PC-9 (cell line): Measurements from ENCODE around the gene TLE3. TPM values are rescaled to one million over a fixed set of nuclear protein-coding genes. Genes with fewer than 3 reads are reported as not detected.

Source experiments
- BruUV-seq: library from RNA; stranded (reverse); fragments of 400-500 nt; replicated peaks from 2 replicates; lab custom pipeline; 2021; lab: Mats Ljungman, UMichigan
- CTCF ChIA-PET: fragments of 300-600 bp; sonication (Branson Sonifier 250); formaldehyde crosslinking; loops from one replicate; lab custom pipeline; 2022; ENCODE audit warnings: antibody characterized with exemption; lab: Charles Lee
- POLR2A ChIA-PET: fragments of 300-600 bp; sonication (Branson Sonifier 250); formaldehyde crosslinking; loops from one replicate; lab custom pipeline; 2022; ENCODE audit warnings: antibody characterized with exemption; ENCODE audit not compliant: unreplicated experiment; lab: Charles Lee
- DNase-seq, 2 experiments: peaks; one replicate each; pipeline versions ENCODE4 v3.0.0 to v3.0.0-alpha.2; 2015 to 2022; ENCODE audit warnings: mixed read lengths in 1 of 2
- H2AFZ ChIP-seq: fragments of 200-600 bp; sonication (generic); 2 replicates; pipeline ENCODE4 v1.8.1; 2017; ENCODE audit warnings: antibody characterized with exemption
- H3F3A ChIP-seq: fragments of 200-600 bp; sonication (generic); 2 replicates; pipeline ENCODE4 v1.8.1; 2017; ENCODE audit warnings: antibody characterized with exemption, mild to moderate bottlenecking, low read depth; ENCODE audit not compliant: insufficient read depth
- H3K27ac ChIP-seq: fragments of 200-600 bp; sonication (generic); 2 replicates; pipeline ENCODE4 v1.6.1; 2016; ENCODE audit warnings: mixed run types
- H3K27me3 ChIP-seq: fragments of 200-600 bp; sonication (generic); 2 replicates; pipeline ENCODE4 v1.6.1; 2016; ENCODE audit warnings: low read depth, mixed run types; ENCODE audit not compliant: insufficient read depth
- H3K36me3 ChIP-seq: fragments of 200-600 bp; sonication (generic); 2 replicates; pipeline ENCODE4 v1.6.1; 2016; ENCODE audit warnings: low read depth, mixed run types
- H3K4me1 ChIP-seq: fragments of 200-600 bp; sonication (generic); replicated peaks from 2 replicates; pipeline ENCODE4 v1.6.1; 2016; ENCODE audit warnings: mixed run types; ENCODE audit not compliant: insufficient read depth
- H3K4me2 ChIP-seq: fragments of 200-600 bp; sonication (generic); 2 replicates; pipeline ENCODE4 v1.6.1; 2017; ENCODE audit warnings: mixed run types
- H3K4me3 ChIP-seq: fragments of 200-600 bp; sonication (generic); 2 replicates; pipeline ENCODE4 v1.6.1; 2016; ENCODE audit warnings: mixed run types
- H3K79me2 ChIP-seq: fragments of 200-600 bp; sonication (generic); 2 replicates; pipeline ENCODE4 v1.6.1; 2017; ENCODE audit warnings: low read depth, mixed run types
- H3K9me2 ChIP-seq: fragments of 200-600 bp; sonication (generic); 2 replicates; pipeline ENCODE4 v1.8.1; 2017; ENCODE audit warnings: mild to moderate bottlenecking; ENCODE audit not compliant: insufficient read depth
- H3K9me3 ChIP-seq: fragments of 200-600 bp; sonication (generic); 2 replicates; pipeline ENCODE4 v1.8.1; 2016; ENCODE audit warnings: low read depth; ENCODE audit not compliant: insufficient read depth
- H4K20me1 ChIP-seq: fragments of 200-600 bp; sonication (generic); 2 replicates; pipeline ENCODE4 v1.8.1; 2017; ENCODE audit not compliant: insufficient read depth
- EZH2 ChIP-seq: fragments of 200-600 bp; sonication (generic); IDR thresholded peaks from 2 replicates; pipeline ENCODE4 v1.8.0; 2017; ENCODE audit warnings: antibody characterized with exemption, low read depth
- intact Hi-C: fragments of 100-400 bp; cut with micrococcal nuclease; formaldehyde crosslinking; loops from one replicate; pipeline ENCODE4 v1.10.0; 2022; ENCODE audit not compliant: unreplicated experiment
- total RNA-seq: library from RNA; stranded (reverse); gene quantifications from 2 replicates; pipeline ENCODE4 v1.2.3, GENCODE V29; 2021
- TF ChIP-seq, protein P1 (sequence below): fragments of 200-600 bp; sonication (generic); conservative IDR thresholded peaks from 2 replicates; pipeline ENCODE4 v1.6.1; 2017; ENCODE audit warnings: mixed run types, antibody characterized with exemption, mild to moderate bottlenecking, moderate library complexity

TLE3 gene
- total RNA-seq, 1 experiment from 2014 or later = 51.3 TPM

DNA sequence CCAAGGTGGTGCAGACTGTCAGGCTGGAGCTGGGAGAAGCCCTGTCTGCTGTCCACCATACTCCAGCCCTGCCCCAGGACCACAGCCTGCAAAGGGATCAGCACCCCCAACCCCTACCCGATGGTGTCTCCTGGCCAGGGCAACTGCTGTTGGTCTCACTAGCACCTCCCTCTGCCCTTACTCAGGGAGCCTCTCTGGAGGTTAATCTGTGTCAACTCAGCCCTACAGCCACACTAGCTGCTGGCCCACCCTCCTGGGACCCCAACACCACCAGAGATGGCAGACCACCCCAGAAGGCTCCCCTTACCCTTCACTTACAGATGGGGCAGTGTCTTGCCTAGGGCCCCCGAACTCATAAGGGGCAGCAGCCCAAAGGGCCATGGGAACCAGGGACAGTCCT, 65.2 kb downstream of the TLE3 start:
- CTCF ChIA-PET = no interaction called here
- no peak overlapping the region for H2AFZ ChIP-seq

DNA sequence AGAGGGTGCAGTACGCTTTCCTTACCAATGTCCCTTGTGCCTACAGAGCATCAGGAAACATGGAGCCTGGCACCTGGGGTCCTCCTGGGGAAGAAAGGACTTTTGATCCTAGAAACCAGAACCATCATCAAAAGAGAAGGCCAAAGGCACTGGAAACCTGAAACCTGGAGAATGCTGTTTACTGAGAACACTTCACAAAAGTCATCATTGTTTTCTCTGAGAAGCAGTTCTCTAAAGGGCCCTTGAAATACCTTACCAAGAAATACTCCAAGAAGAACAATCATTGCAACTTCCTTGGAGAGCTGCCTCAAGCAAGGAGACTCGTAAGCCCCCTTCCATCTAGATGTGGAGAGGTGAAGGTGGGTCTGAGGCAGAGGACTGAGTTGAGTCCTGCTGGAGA, 66.0 kb downstream of the TLE3 start:
- no peak for DNase-seq
- H4K20me1 ChIP-seq = no peaks in the 10 kb centered on the region
- no peak overlapping the region for H3K4me3 ChIP-seq
- H3K79me2 ChIP-seq = no peaks in the 10 kb centered on the region
- no peaks in the 10 kb centered on the region for H3K9me3 ChIP-seq
- H3K36me3 ChIP-seq = no peaks in the 10 kb centered on the region
- no peaks in the 10 kb centered on the region for H3K27me3 ChIP-seq
- H3K9me2 ChIP-seq = no peaks in the 10 kb centered on the region
- BruUV-seq = no TSS peak
- TF ChIP-seq, protein P1, sequence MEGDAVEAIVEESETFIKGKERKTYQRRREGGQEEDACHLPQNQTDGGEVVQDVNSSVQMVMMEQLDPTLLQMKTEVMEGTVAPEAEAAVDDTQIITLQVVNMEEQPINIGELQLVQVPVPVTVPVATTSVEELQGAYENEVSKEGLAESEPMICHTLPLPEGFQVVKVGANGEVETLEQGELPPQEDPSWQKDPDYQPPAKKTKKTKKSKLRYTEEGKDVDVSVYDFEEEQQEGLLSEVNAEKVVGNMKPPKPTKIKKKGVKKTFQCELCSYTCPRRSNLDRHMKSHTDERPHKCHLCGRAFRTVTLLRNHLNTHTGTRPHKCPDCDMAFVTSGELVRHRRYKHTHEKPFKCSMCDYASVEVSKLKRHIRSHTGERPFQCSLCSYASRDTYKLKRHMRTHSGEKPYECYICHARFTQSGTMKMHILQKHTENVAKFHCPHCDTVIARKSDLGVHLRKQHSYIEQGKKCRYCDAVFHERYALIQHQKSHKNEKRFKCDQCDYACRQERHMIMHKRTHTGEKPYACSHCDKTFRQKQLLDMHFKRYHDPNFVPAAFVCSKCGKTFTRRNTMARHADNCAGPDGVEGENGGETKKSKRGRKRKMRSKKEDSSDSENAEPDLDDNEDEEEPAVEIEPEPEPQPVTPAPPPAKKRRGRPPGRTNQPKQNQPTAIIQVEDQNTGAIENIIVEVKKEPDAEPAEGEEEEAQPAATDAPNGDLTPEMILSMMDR = no peak
- TF ChIP-seq EZH2 = no peak
- H2AFZ ChIP-seq = no peak overlapping the region
- ChIA-PET CTCF (no interaction called here), POLR2A (no interaction called here)
- H3K4me1 ChIP-seq = peaks cover 10% of the 10 kb centered on the region
- peaks cover under 1% of the 10 kb centered on the region; the same call in 1 of the 2 replicates for H3F3A ChIP-seq
- intact Hi-C loops = no loop called here
- no peak overlapping the region for H3K27ac ChIP-seq
- H3K4me2 ChIP-seq = no peak overlapping the region

More for the DNA sequence above, 65.2 kb downstream of the TLE3 start:
- intact Hi-C loops = no loop called here
- H3K36me3 ChIP-seq = no peaks in the 10 kb centered on the region
- DNase-seq = no peak
- H3F3A ChIP-seq = peaks cover 6% of the 10 kb centered on the region; the same call in 1 of the 2 replicates
- POLR2A ChIA-PET = no interaction called here
- H3K9me3 ChIP-seq = no peaks in the 10 kb centered on the region
- H3K79me2 ChIP-seq = no peaks in the 10 kb centered on the region
- TF ChIP-seq, protein P1 = no peak
- no peak for TF ChIP-seq EZH2
- H3K4me2 ChIP-seq = no peak overlapping the region
- H3K9me2 ChIP-seq = no peaks in the 10 kb centered on the region
- no peaks in the 10 kb centered on the region for H4K20me1 ChIP-seq
- no TSS peak for BruUV-seq
- H3K27me3 ChIP-seq = no peaks in the 10 kb centered on the region
- no peak overlapping the region for H3K4me3 ChIP-seq
- no peak overlapping the region for H3K27ac ChIP-seq
- H3K4me1 ChIP-seq = peaks cover 18% of the 10 kb centered on the region

DNA sequence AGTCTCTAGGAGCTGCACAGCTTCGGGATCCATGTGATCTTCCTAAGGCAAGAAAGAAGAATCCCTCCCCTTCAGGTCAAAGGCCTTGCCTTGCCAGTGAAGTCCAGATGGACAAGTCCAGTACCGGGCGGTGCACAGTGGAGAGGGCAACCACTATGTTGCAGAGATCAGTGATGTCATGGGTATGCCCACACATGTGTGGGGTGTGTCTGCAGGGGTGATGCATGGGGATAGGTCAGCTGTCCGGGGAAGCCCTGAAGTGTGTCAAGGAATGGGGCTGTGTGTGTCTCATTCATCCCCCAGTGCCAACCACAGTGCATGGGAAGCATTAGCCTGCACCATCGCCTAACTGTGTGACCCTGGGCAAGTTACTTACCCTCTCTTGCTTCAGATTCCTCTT, 66.5 kb downstream of the TLE3 start:
- TF ChIP-seq EZH2 = no peak
- TF ChIP-seq, protein P1 = no peak
- intact Hi-C loops = no loop called here

More for the DNA sequence above, 66.5 kb downstream of the TLE3 start:
- Histone ChIP-seq H3K36me3 (no peaks in the 10 kb centered on the region), H3K4me1 (peaks cover 6% of the 10 kb centered on the region), H3K9me2 (no peaks in the 10 kb centered on the region), H2AFZ (no peak overlapping the region), H4K20me1 (no peaks in the 10 kb centered on the region), H3K9me3 (no peaks in the 10 kb centered on the region), H3F3A (no peaks in the 10 kb centered on the region), H3K79me2 (no peaks in the 10 kb centered on the region), H3K4me2 (no peak overlapping the region), H3K4me3 (no peak overlapping the region), H3K27me3 (no peaks in the 10 kb centered on the region), H3K27ac (no peak overlapping the region)
- ChIA-PET POLR2A (no interaction called here), CTCF (no interaction called here)
- no TSS peak for BruUV-seq
- no peak for DNase-seq
